Smooth muscle cell (in vitro differentiated cells): ENCODE data around the gene SMTN. TPM values are rescaled to one million over a fixed set of nuclear protein-coding genes. Genes with fewer than 3 reads are reported as not detected.

Experiments
- DNase-seq: peaks from one replicate; lab custom pipeline; 2025; ENCODE audit not compliant: unreplicated experiment; lab: John Stamatoyannopoulos, UW
- H2AFZ ChIP-seq: fragments of 200-600 bp; sonication (generic); 2 replicates; pipeline ENCODE4 v1.6.0; 2016; ENCODE audit warnings: antibody characterized with exemption, low read depth, mild to moderate bottlenecking
- H3F3A ChIP-seq: fragments of 200-600 bp; sonication (generic); 2 replicates; pipeline ENCODE4 v1.6.0; 2017; ENCODE audit warnings: antibody characterized with exemption, low read depth
- H3K27ac ChIP-seq: fragments of 200-600 bp; sonication (generic); 2 replicates; pipeline ENCODE4 v1.5.1; 2016; ENCODE audit warnings: low read depth, mild to moderate bottlenecking
- H3K27me3 ChIP-seq: fragments of 200-600 bp; sonication (generic); 2 replicates; pipeline ENCODE4 v1.6.1; 2016; ENCODE audit warnings: low read depth, mild to moderate bottlenecking
- H3K36me3 ChIP-seq: fragments of 200-600 bp; sonication (generic); 2 replicates; pipeline ENCODE4 v1.5.1; 2016; ENCODE audit warnings: low read depth
- H3K4me1 ChIP-seq: fragments of 200-600 bp; sonication (generic); 2 replicates; pipeline ENCODE4 v1.5.1; 2016; ENCODE audit warnings: low read depth
- H3K4me2 ChIP-seq: fragments of 200-600 bp; sonication (generic); 2 replicates; pipeline ENCODE4 v1.6.0; 2016; ENCODE audit warnings: mild to moderate bottlenecking
- H3K4me3 ChIP-seq: fragments of 200-600 bp; sonication (generic); 2 replicates; pipeline ENCODE4 v1.5.1; 2016; ENCODE audit warnings: mild to moderate bottlenecking
- H3K79me2 ChIP-seq: fragments of 200-600 bp; sonication (generic); 2 replicates; pipeline ENCODE4 v1.6.0; 2016; ENCODE audit warnings: low read depth, mild to moderate bottlenecking
- H3K9ac ChIP-seq: fragments of 200-600 bp; sonication (generic); 2 replicates; pipeline ENCODE4 v1.6.0; 2016; ENCODE audit warnings: low read depth
- H3K9me3 ChIP-seq: fragments of 200-600 bp; sonication (generic); replicated peaks from 2 replicates; pipeline ENCODE4 v1.5.1; 2016; ENCODE audit warnings: low read depth
- H4K20me1 ChIP-seq: fragments of 200-600 bp; sonication (generic); 2 replicates; pipeline ENCODE4 v1.6.0; 2016; ENCODE audit warnings: low read depth
- WGBS: methylation state at CpG from one replicate; pipeline ENCODE4 v1.1.7; 2016; ENCODE audit warnings: low lambda C conversion rate; 5-methylcytosine and 5-hydroxymethylcytosine counted together
- polyA plus RNA-seq: library from polyadenylated mRNA; unstranded; fragments of >200 nt; fragmentation: Nextera tagmentation; extraction: Ambion mirVana; gene quantifications from 2 replicates; pipeline ENCODE4 v1.2.1, GENCODE V29; 2016
- total RNA-seq: library from RNA; depleted of rRNA; stranded (reverse); fragments of >200 nt; gene quantifications from 2 replicates; pipeline ENCODE4 v1.2.3, GENCODE V29; 2014
- TF ChIP-seq, protein P1 (sequence below): fragments of 200-600 bp; sonication (generic); IDR thresholded peaks from 2 replicates; pipeline ENCODE4 v1.5.1; 2017; ENCODE audit warnings: borderline replicate concordance, mild to moderate bottlenecking, antibody characterized with exemption; ENCODE audit not compliant: insufficient read depth, poor library complexity, severe bottlenecking

Gene SMTN
- total and polyA plus RNA-seq, 2 experiments from 2014 or later: 58.6 to 108 TPM

GRCh38 chr22:31099386-31099785, 18.3 kb downstream of the SMTN start:
- TF ChIP-seq, protein P1, sequence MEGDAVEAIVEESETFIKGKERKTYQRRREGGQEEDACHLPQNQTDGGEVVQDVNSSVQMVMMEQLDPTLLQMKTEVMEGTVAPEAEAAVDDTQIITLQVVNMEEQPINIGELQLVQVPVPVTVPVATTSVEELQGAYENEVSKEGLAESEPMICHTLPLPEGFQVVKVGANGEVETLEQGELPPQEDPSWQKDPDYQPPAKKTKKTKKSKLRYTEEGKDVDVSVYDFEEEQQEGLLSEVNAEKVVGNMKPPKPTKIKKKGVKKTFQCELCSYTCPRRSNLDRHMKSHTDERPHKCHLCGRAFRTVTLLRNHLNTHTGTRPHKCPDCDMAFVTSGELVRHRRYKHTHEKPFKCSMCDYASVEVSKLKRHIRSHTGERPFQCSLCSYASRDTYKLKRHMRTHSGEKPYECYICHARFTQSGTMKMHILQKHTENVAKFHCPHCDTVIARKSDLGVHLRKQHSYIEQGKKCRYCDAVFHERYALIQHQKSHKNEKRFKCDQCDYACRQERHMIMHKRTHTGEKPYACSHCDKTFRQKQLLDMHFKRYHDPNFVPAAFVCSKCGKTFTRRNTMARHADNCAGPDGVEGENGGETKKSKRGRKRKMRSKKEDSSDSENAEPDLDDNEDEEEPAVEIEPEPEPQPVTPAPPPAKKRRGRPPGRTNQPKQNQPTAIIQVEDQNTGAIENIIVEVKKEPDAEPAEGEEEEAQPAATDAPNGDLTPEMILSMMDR: no peak
- 80% methylated on average over 6 of the region's 6 CpGs for WGBS
- Histone ChIP-seq H3K4me2 (no peak overlapping the region), H4K20me1 (peaks cover 18% of the 10 kb centered on the region), H2AFZ (no peak overlapping the region), H3K36me3 (no peaks in the 10 kb centered on the region), H3F3A (peaks cover 36% of the 10 kb centered on the region), H3K4me3 (no peak overlapping the region), H3K79me2 (no peaks in the 10 kb centered on the region), H3K27ac (peak overlapping the region; percentile 35), H3K27me3 (no peaks in the 10 kb centered on the region), H3K4me1 (no peaks in the 10 kb centered on the region), H3K9me3 (no peaks in the 10 kb centered on the region), H3K9ac (no peak overlapping the region)
- DNase-seq: no peak

DNA sequence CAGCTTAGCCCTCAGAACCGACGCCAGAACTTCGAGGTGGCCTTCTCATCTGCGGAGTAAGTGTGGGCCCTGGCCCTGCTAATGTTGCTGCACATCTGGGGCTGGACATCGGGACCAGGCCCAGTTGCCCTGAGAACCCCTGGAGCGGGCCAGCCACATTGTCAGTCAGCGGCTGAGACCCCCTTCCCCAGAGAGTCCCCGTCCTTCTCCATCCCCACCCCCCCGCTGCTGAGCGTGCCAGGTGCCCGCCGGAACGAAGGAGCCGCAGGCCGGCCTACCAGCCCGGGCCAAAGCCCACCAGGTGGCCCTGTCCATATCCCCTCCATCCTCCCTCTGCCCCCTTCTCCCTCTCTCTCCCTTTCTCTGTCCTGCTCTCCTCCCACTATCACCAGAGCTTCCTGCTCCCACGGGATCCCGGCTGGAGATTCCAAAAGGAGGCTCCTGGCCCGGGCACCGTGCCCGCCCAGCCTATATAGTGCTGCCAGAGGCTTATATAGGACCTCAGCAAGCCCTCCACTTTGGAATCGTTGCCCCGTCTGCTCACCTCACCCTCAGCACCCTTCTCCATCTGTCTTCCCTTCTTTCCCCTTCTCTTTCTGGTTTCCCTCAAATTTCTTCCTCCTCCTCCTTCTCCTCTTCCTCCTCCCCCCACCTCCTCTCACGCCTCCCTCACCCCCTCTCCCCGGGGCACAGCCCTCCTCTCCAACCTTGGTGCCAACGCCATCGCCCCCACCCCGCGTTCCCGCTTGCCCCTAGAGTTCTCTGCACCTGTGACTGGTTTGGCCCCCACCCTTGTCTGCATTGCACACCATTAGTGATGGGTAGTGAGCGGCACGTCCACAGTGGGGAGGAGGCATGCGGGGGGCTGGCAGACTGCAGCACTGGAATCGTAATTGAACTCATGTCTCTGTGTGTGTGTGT, 19.0 kb downstream of the SMTN start:
- no peaks in the 10 kb centered on the region for H3K27me3 ChIP-seq
- H3K79me2 ChIP-seq: no peaks in the 10 kb centered on the region
- H3K4me1 ChIP-seq: no peaks in the 10 kb centered on the region
- peaks cover 21% of the 10 kb centered on the region for H4K20me1 ChIP-seq
- no peak overlapping the region for H3K27ac ChIP-seq
- H3K9me3 ChIP-seq: no peaks in the 10 kb centered on the region
- DNase-seq: no peak
- WGBS: 96% methylated on average over 17 of the region's 34 CpGs
- TF ChIP-seq, protein P1: no peak
- no peak overlapping the region for H3K9ac ChIP-seq
- peaks cover 36% of the 10 kb centered on the region for H3F3A ChIP-seq
- H3K4me3 ChIP-seq: no peak overlapping the region
- no peaks in the 10 kb centered on the region for H3K36me3 ChIP-seq
- no peak overlapping the region for H3K4me2 ChIP-seq
- H2AFZ ChIP-seq: no peak overlapping the region

- H3K9me3 ChIP-seq: no peaks in the 10 kb centered on the region
- peaks cover 27% of the 10 kb centered on the region for H4K20me1 ChIP-seq
- H3K4me1 ChIP-seq: no peaks in the 10 kb centered on the region
- no peaks in the 10 kb centered on the region for H3K36me3 ChIP-seq
- no peaks in the 10 kb centered on the region for H3K27me3 ChIP-seq
- peak overlapping the region; percentile 90 for H3K27ac ChIP-seq
- TF ChIP-seq, protein P1: no peak
- H3K9ac ChIP-seq: no peak overlapping the region
- no peak overlapping the region for H3K4me3 ChIP-seq
- WGBS: 95% methylated on average over 15 of the region's 18 CpGs
- H3K79me2 ChIP-seq: peaks cover 5% of the 10 kb centered on the region
- H3F3A ChIP-seq: peaks cover 42% of the 10 kb centered on the region
- H2AFZ ChIP-seq: no peak overlapping the region
- no peak for DNase-seq
- no peak overlapping the region for H3K4me2 ChIP-seq
These were observed 19.8 kb downstream of the SMTN start for GRCh38 chr22:31100762-31101525.
